NAMALWA (cell line): ENCODE results near the gene CD93.

Experiments used
- DNase-seq: peaks from one replicate; pipeline ENCODE4 v3.0.0-alpha.2; 2015; ENCODE audit warnings: low spot score

The CD93 gene

DNA sequence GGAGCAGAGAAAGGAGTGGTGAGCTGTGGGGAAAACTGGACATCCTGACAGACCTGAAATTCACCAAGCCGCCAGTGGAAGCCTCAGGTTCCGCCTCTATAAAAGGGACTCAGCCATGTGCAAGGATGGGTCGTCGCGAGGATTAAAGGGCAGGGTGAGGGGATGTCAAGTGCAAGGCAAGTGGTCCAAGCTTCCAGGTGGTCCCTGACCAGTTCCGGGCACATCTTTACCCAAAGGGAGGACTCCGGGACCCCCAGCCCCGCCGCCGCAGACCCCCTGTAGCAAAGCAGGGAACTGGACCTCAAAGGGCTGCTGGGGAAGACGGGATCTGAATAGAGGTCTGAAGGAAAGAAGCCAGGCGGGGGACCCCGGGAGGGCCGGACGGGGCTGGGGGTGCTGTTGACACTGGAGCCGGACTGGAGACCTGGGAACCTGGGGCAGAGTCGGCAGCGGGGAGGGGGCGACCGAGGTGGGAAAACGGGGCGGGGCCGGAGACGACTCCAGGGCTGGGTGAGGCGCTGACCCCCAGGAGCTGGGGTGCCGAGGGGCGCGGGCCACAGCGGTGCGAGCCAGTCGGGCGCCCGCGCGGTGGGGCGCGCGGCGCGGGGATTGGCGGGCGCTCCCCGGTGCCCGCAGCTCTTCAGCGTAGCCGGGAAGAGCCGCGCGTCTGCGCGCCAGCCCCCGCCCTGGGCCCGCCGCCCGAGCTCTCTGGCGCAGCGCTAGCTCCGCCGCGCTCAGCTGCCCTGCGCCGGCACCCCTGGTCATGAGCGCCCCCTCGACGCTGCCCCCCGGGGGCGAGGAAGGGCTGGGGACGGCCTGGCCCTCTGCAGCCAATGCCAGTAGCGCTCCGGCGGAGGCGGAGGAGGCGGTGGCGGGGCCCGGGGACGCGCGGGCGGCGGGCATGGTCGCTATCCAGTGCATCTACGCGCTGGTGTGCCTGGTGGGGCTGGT lies 51.1 kb downstream of the CD93 start, which contains the start of gene SSTR4:
TSS of gene SSTR4 (plus strand) at position 592 of the 951 bp plus-strand sequence. CDS start at position 764, 172 bp downstream.
- no peak for DNase-seq

DNA sequence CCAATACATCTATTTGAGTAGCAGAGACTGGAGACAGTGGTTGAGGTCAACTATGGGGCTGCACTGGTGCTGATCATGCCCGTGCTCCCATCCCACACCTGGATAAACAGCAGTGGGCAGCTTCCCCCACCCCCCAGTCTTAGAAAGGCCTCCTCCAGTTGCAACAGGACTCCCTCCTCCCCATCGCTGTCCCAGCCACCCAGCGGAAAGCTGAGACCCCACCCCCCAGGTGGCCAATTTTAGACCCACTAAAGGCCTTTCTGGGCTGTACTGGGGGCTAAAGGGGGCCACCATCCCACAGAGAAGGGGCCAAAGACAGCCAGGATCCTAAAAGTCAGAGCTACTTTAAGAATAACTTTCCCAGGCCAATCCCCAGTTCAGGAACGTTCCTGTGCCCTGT lies 52.2 kb downstream of the CD93 start:
- DNase-seq = no peak

DNA sequence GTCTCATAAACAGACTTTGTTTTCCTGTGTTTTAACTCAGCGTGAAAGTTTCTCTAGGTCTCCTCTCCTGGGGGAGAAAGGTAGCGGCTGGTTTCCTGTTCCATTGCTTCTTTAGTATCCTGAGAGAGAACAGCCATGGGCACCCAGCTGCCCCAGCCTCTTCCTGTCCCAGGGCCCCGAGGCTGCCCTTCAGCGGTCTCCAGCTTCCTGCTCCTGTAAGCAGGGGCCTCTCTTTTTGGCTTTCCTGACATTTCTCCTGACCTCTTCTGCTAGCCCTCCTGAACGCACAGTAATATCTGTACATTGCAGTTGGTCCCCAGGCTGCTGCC lies 53.4 kb downstream of the CD93 start:
- no peak for DNase-seq

DNA sequence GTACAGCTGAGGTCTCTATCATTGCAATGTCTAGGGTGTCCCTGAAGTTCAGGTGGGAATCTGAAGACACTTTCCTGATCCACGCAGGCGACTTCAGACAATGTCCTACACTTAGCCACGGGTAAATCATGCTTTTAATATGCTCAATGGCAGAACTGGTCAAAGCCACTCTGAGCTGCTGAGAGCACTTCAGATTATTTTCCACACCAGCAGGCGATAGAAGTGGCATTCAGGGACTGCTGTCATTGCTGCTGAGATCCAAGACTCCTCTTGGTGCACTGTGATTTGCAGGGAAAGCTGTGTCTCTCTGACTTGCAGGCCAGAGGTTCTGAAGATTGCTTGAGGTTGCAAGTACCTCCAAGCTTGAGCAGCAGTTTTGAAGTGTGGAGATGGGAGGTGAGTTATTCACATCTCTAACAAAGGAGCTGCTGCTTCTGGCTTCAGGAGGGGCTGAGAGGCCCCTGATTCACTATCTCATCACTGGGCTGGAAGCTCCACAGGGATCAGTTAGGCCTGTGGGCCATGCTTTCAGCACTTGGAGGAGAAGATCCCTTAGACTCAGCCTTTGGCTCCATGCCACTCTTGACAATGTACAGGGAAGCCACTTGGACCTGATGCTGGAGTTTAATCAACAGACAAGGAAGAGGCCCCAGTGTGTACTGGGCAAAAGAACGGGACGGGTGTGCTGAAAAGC lies 53.9 kb downstream of the CD93 start:
- DNase-seq = no peak

DNA sequence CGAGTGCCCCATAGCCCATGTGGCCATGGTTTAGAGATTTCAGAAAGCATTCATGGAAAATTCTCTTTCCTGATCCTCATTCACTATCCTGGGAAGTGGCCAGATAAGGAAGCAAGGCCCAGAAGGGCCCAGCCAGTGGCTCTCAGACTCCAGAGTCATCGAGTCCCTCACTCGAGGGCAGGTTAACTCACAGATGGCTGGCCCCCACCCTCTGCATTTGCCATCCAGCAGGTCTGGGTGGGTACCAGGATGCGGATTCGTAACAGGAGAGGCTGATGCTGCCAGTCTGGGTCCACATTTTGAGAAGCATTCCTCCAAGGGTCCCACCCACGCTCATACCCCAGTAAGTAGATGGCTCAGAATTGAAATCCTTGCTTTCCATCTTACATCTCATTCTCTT lies 54.8 kb downstream of the CD93 start:
- no peak for DNase-seq
